Transverse colon (tissue), 4 donors: ENCODE measurements around the gene MTHFD1L. TPM values are rescaled to one million over a fixed set of nuclear protein-coding genes. Genes with fewer than 3 reads are reported as not detected.
A peak's percentile ranks its signal among the peaks of the same experiment; 100 is the strongest.
"Not testable (repeated sequence)": the region's sequence is repeated elsewhere in the genome, so short reads cannot be mapped to it uniquely, and the experiment has no call there.

ENCODE experiments used
- DNase-seq: peaks from one replicate; pipeline ENCODE4 v3.0.0-alpha.2; 2019
- H3K27ac ChIP-seq, 4 donors: fragments of 200-600 bp; sonication (generic); 2 replicates each; pipeline ENCODE4 v1.5.1; 2016 to 2018; ENCODE audit warnings: inconsistent platforms in 4 of 4
- H3K27me3 ChIP-seq: fragments of 200-600 bp; sonication (generic); 2 replicates; pipeline ENCODE4 v1.5.1; 2017; ENCODE audit warnings: inconsistent platforms
- H3K36me3 ChIP-seq, 4 donors: fragments of 200-600 bp; sonication (generic); 2 replicates each; pipeline ENCODE4 v1.5.1; 2017 to 2019; ENCODE audit warnings: inconsistent platforms in 4 of 4
- H3K4me1 ChIP-seq, 4 donors: fragments of 200-600 bp; sonication (generic); 2 replicates each; pipeline ENCODE4 v1.5.1; 2017 to 2020; ENCODE audit warnings: inconsistent platforms in 4 of 4
- H3K4me3 ChIP-seq, 4 donors: fragments of 200-600 bp; sonication (generic); 1 replicate in 1 of 4; 2 replicates in 3 of 4; pipeline versions ENCODE4 v1.5.1 to v1.6.1; 2017 to 2019; ENCODE audit warnings: inconsistent platforms in 4 of 4
- H3K9me3 ChIP-seq, 2 donors: fragments of 200-600 bp; sonication (generic); 2 replicates each; pipeline ENCODE4 v1.5.1; 2017 to 2019; ENCODE audit warnings: inconsistent platforms in 2 of 2
- EP300 ChIP-seq: sonication (generic); formaldehyde crosslinking; IDR thresholded peaks from one replicate; pipeline ENCODE4 v1.6.1; 2017; ENCODE audit warnings: antibody characterized with exemption, low read depth
- POLR2A ChIP-seq: fragments of 450-650 bp; IDR thresholded peaks from one replicate; pipeline ENCODE4 v1.6.1; 2016; ENCODE audit warnings: antibody characterized with exemption, mild to moderate bottlenecking, moderate library complexity
- POLR2AphosphoS5 ChIP-seq, 3 donors: sonication (generic); formaldehyde crosslinking; IDR thresholded peaks; one replicate each; pipeline ENCODE4 v1.6.1; 2016; ENCODE audit warnings: antibody characterized with exemption in 3 of 3
- WGBS, 2 donors: methylation state at CpG; one replicate each; pipeline ENCODE4 v1.1.5; 2018; ENCODE audit warnings: low coverage in 1 of 2; 5-methylcytosine and 5-hydroxymethylcytosine counted together
- in situ Hi-C, 4 donors: fragments of 200-750 bp; cut with MboI; loops; one replicate each; pipeline versions ENCODE4 v1.15.0 to v1.15.1; 2017; ENCODE audit warnings: low sequenced_read_pairs in 3 of 4, low pct_ligation_motif_present in 1 of 4, low pct_unique_long_range_greater_than_20kb in 1 of 4
- intact Hi-C: fragments of 100-400 bp; cut with DNase I; formaldehyde crosslinking; loops from one replicate; pipeline ENCODE4 v1.15.1; 2023; ENCODE audit warnings: low total_unique reads
- total RNA-seq, 4 donors: library from RNA; depleted of rRNA; stranded (reverse); fragments of >200 nt; gene quantifications; one replicate each; pipeline ENCODE4 v1.1.0, GENCODE V29; 2016
- TF ChIP-seq, protein P1 (sequence below), 5 experiments: fragments of 200-600 bp in 3 of 5; fragments of 450-650 bp in 2 of 5; sonication (generic) in 3 of 5; IDR thresholded peaks; 1 replicate in 2 of 5; 2 replicates in 3 of 5; pipeline ENCODE4 v1.5.1; 2016 to 2017; ENCODE audit warnings: antibody characterized with exemption in 5 of 5, inconsistent platforms in 3 of 5, mild to moderate bottlenecking in 2 of 5, moderate library complexity in 1 of 5

The MTHFD1L gene
- total RNA-seq, 4 donors from 2014 or later = 0.82 to 10.1 (median 5.4) TPM

DNA sequence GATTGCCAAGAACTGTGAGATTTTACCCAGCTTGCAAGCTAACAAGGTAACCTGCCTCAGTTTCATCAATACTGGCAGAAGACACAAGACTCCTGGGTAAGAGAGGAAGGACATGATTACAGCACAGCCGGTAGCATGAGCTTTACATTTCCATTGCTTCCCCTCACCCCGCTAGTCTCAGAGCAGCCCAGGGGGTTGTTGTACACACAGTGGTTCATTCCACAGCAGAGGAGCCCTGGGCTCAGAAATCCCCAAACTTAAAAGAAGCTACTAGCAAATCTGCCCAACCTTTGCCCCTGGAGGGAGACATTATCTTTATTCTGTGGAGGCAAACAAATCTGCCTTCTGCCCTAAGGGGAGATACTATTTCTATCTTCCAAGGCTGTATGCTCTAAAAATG lies 17.1 kb upstream of the MTHFD1L start:
- 92% methylated on average over 2 of the region's 2 CpGs; no CpG with 5 or more reads in 1 of the 2 donors for WGBS, 2 donors
- in situ Hi-C loops = no loop called here

GRCh38 chr6:150854392-150854791 lies 11.1 kb upstream of the MTHFD1L start:
- H3K27me3 ChIP-seq, H3K27ac ChIP-seq, intact Hi-C loops, DNase-seq, H3K4me3 ChIP-seq, H3K9me3 ChIP-seq, H3K36me3 ChIP-seq, in situ Hi-C loops: not testable (repeated sequence)
- 95% methylated on average over 5 of the region's 5 CpGs; no CpG with 5 or more reads in 1 of the 2 donors for WGBS, 2 donors
- peaks cover 0 to 17% (median 6%) of the 10 kb centered on the region in 4 donors for H3K4me1 ChIP-seq

More for the DNA sequence above, 17.1 kb upstream of the MTHFD1L start:
- Histone ChIP-seq H3K9me3 (no peaks in the 10 kb centered on the region), H3K4me3 (no peak overlapping the region), H3K27ac (no peak overlapping the region), H3K4me1 (no peaks in the 10 kb centered on the region), H3K36me3 (no peaks in the 10 kb centered on the region), H3K27me3 (no peaks in the 10 kb centered on the region)
- intact Hi-C loops = no loop called here
- TF ChIP-seq, protein P1, sequence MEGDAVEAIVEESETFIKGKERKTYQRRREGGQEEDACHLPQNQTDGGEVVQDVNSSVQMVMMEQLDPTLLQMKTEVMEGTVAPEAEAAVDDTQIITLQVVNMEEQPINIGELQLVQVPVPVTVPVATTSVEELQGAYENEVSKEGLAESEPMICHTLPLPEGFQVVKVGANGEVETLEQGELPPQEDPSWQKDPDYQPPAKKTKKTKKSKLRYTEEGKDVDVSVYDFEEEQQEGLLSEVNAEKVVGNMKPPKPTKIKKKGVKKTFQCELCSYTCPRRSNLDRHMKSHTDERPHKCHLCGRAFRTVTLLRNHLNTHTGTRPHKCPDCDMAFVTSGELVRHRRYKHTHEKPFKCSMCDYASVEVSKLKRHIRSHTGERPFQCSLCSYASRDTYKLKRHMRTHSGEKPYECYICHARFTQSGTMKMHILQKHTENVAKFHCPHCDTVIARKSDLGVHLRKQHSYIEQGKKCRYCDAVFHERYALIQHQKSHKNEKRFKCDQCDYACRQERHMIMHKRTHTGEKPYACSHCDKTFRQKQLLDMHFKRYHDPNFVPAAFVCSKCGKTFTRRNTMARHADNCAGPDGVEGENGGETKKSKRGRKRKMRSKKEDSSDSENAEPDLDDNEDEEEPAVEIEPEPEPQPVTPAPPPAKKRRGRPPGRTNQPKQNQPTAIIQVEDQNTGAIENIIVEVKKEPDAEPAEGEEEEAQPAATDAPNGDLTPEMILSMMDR (IDR thresholded peaks at IDR 0.05) = no peak
- DNase-seq = no peak

DNA sequence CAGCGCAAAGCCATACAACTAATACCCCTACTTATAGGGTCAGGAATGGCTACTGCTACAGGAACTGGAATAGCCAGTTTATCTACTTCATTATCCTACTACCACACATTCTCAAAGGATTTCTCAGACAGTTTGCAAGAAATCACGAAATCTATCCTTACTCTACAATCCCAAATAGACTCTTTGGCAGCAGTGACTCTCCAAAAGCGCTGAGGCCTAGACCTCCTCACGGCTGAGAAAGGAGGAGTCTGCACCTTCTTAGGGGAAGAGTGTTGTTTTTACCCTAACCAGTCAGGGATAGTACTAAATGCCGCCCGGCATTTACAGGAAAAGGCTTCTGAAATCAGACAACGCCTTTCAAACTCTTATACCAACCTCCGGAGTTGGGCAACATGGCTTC lies 10.3 kb upstream of the MTHFD1L start:
- 75 to 95% methylated on average over 1 to 8 of the region's 8 CpGs for WGBS, 2 donors
- not testable (repeated sequence) for H3K27me3 ChIP-seq, H3K27ac ChIP-seq

GRCh38 chr6:150857062-150857944 lies 8.2 kb upstream of the MTHFD1L start:
- H3K36me3 ChIP-seq = no peaks in the 10 kb centered on the region
- intact Hi-C loops (no loop called here), in situ Hi-C loops (no loop called here)
- WGBS, 2 donors = 48 to 49% methylated on average over 7 of the region's 7 CpGs
- no peaks in the 10 kb centered on the region for H3K27me3 ChIP-seq
- DNase-seq = no peak
- H3K4me1 ChIP-seq = peaks cover 0 to 17% (median 6%) of the 10 kb centered on the region in 4 donors
- no peak for TF ChIP-seq EP300
- peak in 2 of 3 donors; percentile 31 to 43 for TF ChIP-seq POLR2AphosphoS5 (IDR thresholded peaks at IDR 0.05)
- TF ChIP-seq, protein P1 (IDR thresholded peaks at IDR 0.05) = no peak
- no peak for TF ChIP-seq POLR2A
- no peak overlapping the region for H3K4me3 ChIP-seq
- H3K9me3 ChIP-seq = no peaks in the 10 kb centered on the region
- H3K27ac ChIP-seq = peak overlapping the region; percentile 70 to 80 (median 74)

More for the DNA sequence above, 10.3 kb upstream of the MTHFD1L start:
- H3K9me3 ChIP-seq, DNase-seq, in situ Hi-C loops, H3K36me3 ChIP-seq, intact Hi-C loops, H3K4me3 ChIP-seq: not testable (repeated sequence)
- H3K4me1 ChIP-seq = peaks cover 0 to 17% (median 6%) of the 10 kb centered on the region in 4 donors

- H3K27ac ChIP-seq = peak overlapping the region; percentile 70 to 80 (median 74)
Observed at GRCh38 chr6:150857945-150858308, 7.6 kb upstream of the MTHFD1L start.

DNA sequence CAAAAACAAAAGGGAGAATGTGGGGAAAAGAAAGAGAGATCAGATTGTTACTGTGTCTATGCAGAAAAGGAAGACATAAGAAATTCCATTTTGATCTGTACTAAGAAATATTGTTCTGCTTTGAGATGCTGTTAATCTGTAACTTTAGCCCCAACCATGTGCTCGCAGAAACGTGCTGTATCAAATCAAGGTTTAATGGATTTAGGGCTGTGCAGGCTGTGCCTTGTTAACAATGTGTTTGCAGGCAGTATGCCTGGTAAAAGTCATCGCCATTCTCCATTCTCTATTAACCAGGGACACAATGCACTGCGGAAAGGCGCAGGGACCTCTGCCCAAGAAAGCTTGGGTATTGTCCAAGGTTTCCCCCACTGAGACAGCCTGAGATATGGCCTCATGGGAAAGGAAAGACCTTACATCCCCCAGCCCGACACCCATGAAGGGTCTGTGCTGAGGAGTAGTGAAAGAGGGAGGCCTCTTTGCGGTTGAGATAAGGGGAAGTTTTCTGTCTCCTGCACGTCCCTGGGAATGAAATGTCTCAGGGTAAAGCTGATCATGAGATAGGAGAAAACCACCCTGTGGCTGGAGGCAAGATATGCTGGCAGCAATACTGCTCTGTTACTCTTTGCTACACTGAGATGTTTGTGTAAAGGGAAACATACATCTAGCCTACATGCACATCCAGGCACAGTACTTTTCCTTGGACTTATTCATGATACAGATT lies 3.9 kb upstream of the MTHFD1L start:
- H3K27ac ChIP-seq, H3K4me3 ChIP-seq, H3K27me3 ChIP-seq, H3K36me3 ChIP-seq, H3K9me3 ChIP-seq, DNase-seq, in situ Hi-C loops, intact Hi-C loops: not testable (repeated sequence)
- 69% methylated on average over 8 of the region's 8 CpGs; no CpG with 5 or more reads in 1 of the 2 donors for WGBS, 2 donors
- H3K4me1 ChIP-seq = peaks cover 0 to 26% (median 14%) of the 10 kb centered on the region in 4 donors

More at GRCh38 chr6:150857945-150858308, 7.6 kb upstream of the MTHFD1L start:
- no peaks in the 10 kb centered on the region for H3K9me3 ChIP-seq
- DNase-seq = no peak
- no peak for TF ChIP-seq EP300
- TF ChIP-seq POLR2A = no peak
- TF ChIP-seq, protein P1 (IDR thresholded peaks at IDR 0.05) = no peak
- intact Hi-C loops = no loop called here
- in situ Hi-C loops = no loop called here
- H3K4me1 ChIP-seq = peaks cover 0 to 17% (median 6%) of the 10 kb centered on the region in 4 donors
- no peaks in the 10 kb centered on the region for H3K27me3 ChIP-seq
- H3K36me3 ChIP-seq = no peaks in the 10 kb centered on the region
- WGBS, 2 donors = 59 to 73% methylated on average over 2 of the region's 2 CpGs
- no peak overlapping the region for H3K4me3 ChIP-seq
